Activated naive CD8-positive, alpha-beta T cell (primary cell): ENCODE measurements around the gene TREM2.

Experiments
- H3K27ac Mint-ChIP-seq: one replicate; pipeline ENCODE4 v1.8.0; 2021; ENCODE audit warnings: mixed read lengths
- H3K27me3 Mint-ChIP-seq: one replicate; pipeline ENCODE4 v1.8.0; 2021; ENCODE audit warnings: mixed read lengths
- H3K36me3 Mint-ChIP-seq: one replicate; pipeline ENCODE4 v1.8.0; 2021; ENCODE audit warnings: mixed read lengths
- H3K4me1 Mint-ChIP-seq: one replicate; pipeline ENCODE4 v1.8.0; 2021; ENCODE audit warnings: low read depth, mixed read lengths
- H3K4me3 Mint-ChIP-seq: one replicate; pipeline ENCODE4 v1.8.0; 2021; ENCODE audit warnings: mild to moderate bottlenecking, mixed read lengths
- H3K9me3 Mint-ChIP-seq: one replicate; pipeline ENCODE4 v1.8.0; 2021; ENCODE audit warnings: low read depth, mixed read lengths

The TREM2 gene

DNA sequence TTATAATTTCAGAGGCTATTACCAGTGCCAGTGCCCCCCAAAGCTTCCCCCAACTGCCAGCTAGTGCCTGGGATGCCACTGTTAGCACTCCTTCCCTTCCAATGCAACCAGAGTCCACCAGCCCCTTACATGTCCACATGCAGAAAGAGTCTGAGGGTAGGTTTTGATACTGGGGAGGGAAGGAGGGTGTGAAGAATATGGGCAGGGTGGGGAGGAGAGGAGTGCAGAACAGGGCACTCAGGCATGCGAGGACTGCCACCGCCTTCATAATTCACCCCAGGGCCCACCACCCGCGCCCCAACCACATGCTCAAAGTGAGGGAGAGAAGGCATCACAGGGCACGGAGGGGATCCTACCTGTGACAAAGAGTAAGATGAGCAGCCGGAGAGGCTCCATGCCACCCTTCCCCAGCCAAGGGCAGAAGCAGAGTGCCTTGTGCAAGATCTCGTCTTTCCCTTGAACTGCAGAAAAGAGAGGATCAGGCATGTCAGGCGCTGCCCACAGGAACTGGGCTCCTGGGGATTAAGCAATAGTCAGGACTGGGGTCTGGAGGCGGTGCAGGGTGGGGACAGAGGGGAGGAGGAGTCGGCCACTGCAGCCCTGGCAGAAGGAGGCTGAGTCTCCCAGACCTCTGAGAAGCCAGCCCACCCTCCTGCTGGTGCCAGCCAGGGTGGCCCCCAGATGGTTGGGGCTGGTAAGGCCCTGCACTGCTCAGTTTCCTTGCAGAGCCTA, at the start of gene TREM2:
Gene TREM2 (minus strand): TSS at position 430 of the 732 bp plus-strand sequence. CDS start 34 bp downstream, at position 396.
- Mint-ChIP-seq H3K4me1 (no peaks in the 10 kb centered on the region), H3K27me3 (peaks cover 4% of the 10 kb centered on the region), H3K27ac (no peak within 1 kb of the TSS), H3K9me3 (no peaks in the 10 kb centered on the region), H3K36me3 (peaks cover 2% of the 10 kb centered on the region), H3K4me3 (no peak within 1 kb of the TSS)

GRCh38 chr6:41209547-41210320, 46.8 kb upstream of the TREM2 start:
- Mint-ChIP-seq H3K27me3 (no peaks in the 10 kb centered on the region), H3K4me3 (no peak overlapping the region), H3K36me3 (peaks cover 7% of the 10 kb centered on the region), H3K4me1 (peaks cover 5% of the 10 kb centered on the region), H3K9me3 (peaks cover 6% of the 10 kb centered on the region), H3K27ac (no peak overlapping the region)

DNA sequence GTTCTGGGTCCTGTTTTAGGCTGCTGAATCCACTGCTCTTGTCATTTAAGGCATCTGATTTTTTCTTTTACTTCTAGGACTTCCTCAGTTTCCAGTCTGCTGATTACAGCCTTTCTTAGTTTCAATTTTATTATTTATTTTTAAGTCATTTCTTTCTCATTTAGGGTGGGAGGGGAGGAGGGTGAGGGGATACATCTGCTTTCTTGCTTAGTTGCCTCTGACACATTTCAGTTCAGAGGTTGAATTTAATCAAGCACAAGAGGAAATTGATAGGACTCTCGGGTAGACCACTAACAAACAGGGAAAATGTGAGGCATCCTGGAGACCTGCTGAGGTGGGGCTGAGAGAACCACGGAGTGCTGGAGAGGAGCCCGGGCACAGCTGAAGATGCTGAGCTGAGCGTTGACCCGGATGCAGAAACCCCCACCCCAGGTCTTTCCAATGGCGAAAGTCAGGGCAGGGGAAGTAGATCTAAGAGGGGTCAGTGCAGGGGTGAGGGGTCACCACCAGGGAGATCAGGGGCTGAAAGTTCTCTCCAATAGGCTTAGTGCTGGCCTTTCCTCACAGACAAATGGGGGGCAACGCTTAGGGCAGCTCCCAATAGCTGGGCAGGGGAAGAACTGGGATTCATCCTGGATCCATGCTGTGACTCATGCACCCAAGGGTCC, 45.7 kb upstream of the TREM2 start:
- H3K9me3 Mint-ChIP-seq, result no peaks in the 10 kb centered on the region
- no peaks in the 10 kb centered on the region for H3K27me3 Mint-ChIP-seq
- H3K4me1 Mint-ChIP-seq, result peaks cover 11% of the 10 kb centered on the region
- H3K4me3 Mint-ChIP-seq, result no peak overlapping the region
- no peak overlapping the region for H3K27ac Mint-ChIP-seq
- H3K36me3 Mint-ChIP-seq, result peaks cover 3% of the 10 kb centered on the region

DNA sequence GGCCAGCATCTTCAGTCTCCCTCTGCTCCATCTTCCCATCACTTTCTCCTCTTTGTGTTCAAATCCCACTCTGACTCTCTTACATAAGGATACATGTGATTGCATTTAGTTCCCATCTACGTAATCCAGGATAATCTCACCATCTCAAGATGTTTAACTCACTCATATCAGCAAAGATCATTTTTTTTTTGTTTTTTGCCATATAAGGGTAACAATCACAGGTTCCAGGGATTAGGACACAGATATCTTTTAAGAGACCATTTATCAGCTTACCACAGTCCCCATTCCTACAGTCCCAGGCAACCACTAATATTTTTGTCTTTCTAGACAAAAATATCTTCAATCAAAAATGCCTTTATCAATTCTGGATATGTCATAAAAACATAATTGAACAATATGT, 41.2 kb upstream of the TREM2 start:
- Mint-ChIP-seq H3K4me1 (peaks cover 53% of the 10 kb centered on the region), H3K9me3 (no peaks in the 10 kb centered on the region), H3K27ac (no peak overlapping the region), H3K36me3 (peaks cover 3% of the 10 kb centered on the region), H3K27me3 (no peaks in the 10 kb centered on the region), H3K4me3 (no peak overlapping the region)

GRCh38 chr6:41201764-41202173, 38.9 kb upstream of the TREM2 start:
- peak overlapping the region; percentile 89 for H3K27ac Mint-ChIP-seq
- H3K9me3 Mint-ChIP-seq, result no peaks in the 10 kb centered on the region
- peaks cover 69% of the 10 kb centered on the region for H3K4me1 Mint-ChIP-seq
- no peaks in the 10 kb centered on the region for H3K36me3 Mint-ChIP-seq
- peak overlapping the region; percentile 74 for H3K4me3 Mint-ChIP-seq
- H3K27me3 Mint-ChIP-seq, result no peaks in the 10 kb centered on the region

GRCh38 chr6:41200901-41201763, 38.2 kb upstream of the TREM2 start, which contains the start of gene TREML2:
Gene TREML2, minus strand, starts transcription at chr6:41201149. Its CDS starts 141 bp downstream, at chr6:41201008.
- Mint-ChIP-seq H3K27me3 (no peaks in the 10 kb centered on the region), H3K36me3 (no peaks in the 10 kb centered on the region), H3K4me1 (peaks cover 72% of the 10 kb centered on the region), H3K4me3 (peak within 1 kb of the TSS; percentile 74), H3K9me3 (no peaks in the 10 kb centered on the region), H3K27ac (peak within 1 kb of the TSS; percentile 89)

DNA sequence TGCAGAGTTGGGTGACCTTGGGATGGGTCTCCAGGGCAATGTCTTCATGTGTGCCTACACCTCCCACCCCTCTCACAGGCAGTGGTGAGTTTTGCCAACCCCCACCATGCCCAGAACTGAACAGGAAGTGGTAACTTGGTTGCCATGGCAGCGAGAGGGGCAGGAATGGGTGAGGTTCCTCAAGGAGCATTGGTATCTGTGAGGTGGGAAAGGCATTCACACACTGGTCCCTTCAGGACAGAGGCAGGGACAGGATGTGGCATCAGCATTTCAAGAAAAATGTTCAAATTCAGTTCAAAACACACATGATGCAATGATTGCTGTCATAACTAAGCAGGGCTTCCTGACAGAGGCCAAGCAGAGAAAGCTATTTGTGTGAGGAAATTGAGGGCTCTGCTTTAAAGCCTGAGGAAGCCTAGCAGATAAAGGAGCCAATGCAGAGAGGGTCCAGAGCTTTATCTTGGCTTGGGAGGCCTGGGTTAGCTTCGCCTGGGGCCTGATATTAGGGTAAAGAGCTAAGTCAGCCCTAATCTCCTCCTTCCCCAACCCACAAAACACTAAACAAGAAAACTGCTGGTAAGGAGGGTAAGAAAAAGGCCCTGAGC, 37.5 kb upstream of the TREM2 start:
- Mint-ChIP-seq H3K4me1 (peaks cover 72% of the 10 kb centered on the region), H3K4me3 (peak overlapping the region; percentile 74), H3K36me3 (no peaks in the 10 kb centered on the region), H3K27ac (peak overlapping the region; percentile 89), H3K9me3 (no peaks in the 10 kb centered on the region), H3K27me3 (no peaks in the 10 kb centered on the region)

- Mint-ChIP-seq H3K4me1 (peaks cover 75% of the 10 kb centered on the region), H3K4me3 (peak overlapping the region; percentile 74), H3K27ac (peak overlapping the region; percentile 89), H3K36me3 (peaks cover 2% of the 10 kb centered on the region), H3K27me3 (no peaks in the 10 kb centered on the region), H3K9me3 (no peaks in the 10 kb centered on the region)
Observed at GRCh38 chr6:41199552-41200246, 36.8 kb upstream of the TREM2 start.

- Mint-ChIP-seq H3K9me3 (no peaks in the 10 kb centered on the region), H3K36me3 (peaks cover 3% of the 10 kb centered on the region), H3K4me3 (no peak overlapping the region), H3K27ac (peak overlapping the region; percentile 13), H3K4me1 (peaks cover 68% of the 10 kb centered on the region), H3K27me3 (no peaks in the 10 kb centered on the region)
Observed at GRCh38 chr6:41197234-41197633, 34.3 kb upstream of the TREM2 start.

DNA sequence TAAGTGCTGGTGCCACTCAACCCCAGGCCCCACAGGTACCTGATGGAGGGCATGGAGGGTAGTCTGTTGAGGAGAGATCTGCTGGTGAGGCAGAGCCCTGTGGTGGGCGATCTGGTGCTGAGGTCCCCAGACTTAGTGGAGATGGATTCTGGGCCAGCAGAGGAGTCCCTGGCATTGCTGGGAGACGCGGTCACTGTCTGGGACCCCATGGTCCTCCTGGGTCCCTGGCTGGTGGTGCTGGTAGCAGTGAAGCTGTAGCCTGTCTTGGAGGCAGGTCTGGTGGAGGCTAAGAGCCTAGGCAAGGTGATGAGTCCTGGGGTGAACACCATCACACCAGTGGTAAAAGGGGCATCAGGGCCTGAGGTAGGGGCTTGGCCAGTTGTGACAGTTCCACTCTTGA, 31.5 kb upstream of the TREM2 start:
- Mint-ChIP-seq H3K4me1 (peaks cover 41% of the 10 kb centered on the region), H3K36me3 (peaks cover 8% of the 10 kb centered on the region), H3K9me3 (peaks cover 2% of the 10 kb centered on the region), H3K4me3 (no peak overlapping the region), H3K27ac (no peak overlapping the region), H3K27me3 (no peaks in the 10 kb centered on the region)

DNA sequence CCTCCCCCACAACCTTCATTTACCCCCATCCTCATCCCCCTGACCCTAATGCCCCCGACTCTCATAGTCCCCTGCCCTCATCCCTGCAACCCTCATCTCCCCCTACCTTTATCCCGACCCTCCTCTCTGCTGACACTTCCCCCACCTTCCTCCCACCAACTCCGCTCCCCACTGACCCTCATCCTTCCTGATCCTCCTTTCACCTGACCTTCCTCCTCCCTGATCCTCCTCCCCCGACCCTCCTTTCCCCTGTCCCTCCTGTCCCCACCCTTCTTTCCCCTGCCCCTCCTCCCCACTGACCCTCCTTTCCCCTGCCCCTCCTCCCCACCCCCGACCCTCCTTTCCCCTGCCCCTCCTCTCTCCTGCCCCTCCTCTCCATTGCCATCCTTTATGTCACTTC, 31.0 kb upstream of the TREM2 start:
- peaks cover 4% of the 10 kb centered on the region for H3K9me3 Mint-ChIP-seq
- H3K27me3 Mint-ChIP-seq, result no peaks in the 10 kb centered on the region
- no peak overlapping the region for H3K27ac Mint-ChIP-seq
- H3K4me1 Mint-ChIP-seq, result peaks cover 36% of the 10 kb centered on the region
- H3K4me3 Mint-ChIP-seq, result no peak overlapping the region
- peaks cover 10% of the 10 kb centered on the region for H3K36me3 Mint-ChIP-seq

GRCh38 chr6:41193171-41193734, 30.3 kb upstream of the TREM2 start:
- Mint-ChIP-seq H3K4me1 (peaks cover 35% of the 10 kb centered on the region), H3K36me3 (peaks cover 10% of the 10 kb centered on the region), H3K27me3 (no peaks in the 10 kb centered on the region), H3K4me3 (no peak overlapping the region), H3K9me3 (peaks cover 4% of the 10 kb centered on the region), H3K27ac (peak overlapping the region; percentile 38)

- Mint-ChIP-seq H3K4me1 (peaks cover 26% of the 10 kb centered on the region), H3K27me3 (no peaks in the 10 kb centered on the region), H3K9me3 (peaks cover 4% of the 10 kb centered on the region), H3K27ac (no peak overlapping the region), H3K36me3 (peaks cover 10% of the 10 kb centered on the region), H3K4me3 (no peak overlapping the region)
Observed at GRCh38 chr6:41191569-41191968, 28.7 kb upstream of the TREM2 start.
